SK-N-SH treated with all-trans-retinoic acid at 6 μM for 48 hours (cell line): ENCODE measurements around the gene ALDH1L2.

Experiments used
- CSRNP3 ChIP-seq: fragments of 250-450 bp; sonication (Bioruptor Pico); IDR thresholded peaks from 2 replicates; pipeline ENCODE4 v1.5.1; 2021; ENCODE audit warnings: mild to moderate bottlenecking, moderate library complexity
- PATZ1 ChIP-seq: fragments of 250-450 bp; sonication (Bioruptor Pico); IDR thresholded peaks from 2 replicates; pipeline ENCODE4 v1.8.0; 2020; ENCODE audit warnings: mild to moderate bottlenecking, moderate library complexity, borderline replicate concordance
- PPARA ChIP-seq: fragments of 250-450 bp; sonication (Bioruptor Pico); IDR thresholded peaks from 2 replicates; pipeline ENCODE4 v1.5.0; 2020; ENCODE audit warnings: mild to moderate bottlenecking, borderline replicate concordance
- ZFP30 ChIP-seq: fragments of 450-650 bp; formaldehyde crosslinking; IDR thresholded peaks from 2 replicates; pipeline ENCODE4 v1.5.0; 2022; ENCODE audit warnings: mild to moderate bottlenecking, moderate library complexity
- TF ChIP-seq, protein P1 (sequence below): fragments of 250-450 bp; sonication (Bioruptor Pico); IDR thresholded peaks from 2 replicates; pipeline ENCODE4 v1.8.0; 2021; ENCODE audit warnings: low read depth, mild to moderate bottlenecking, moderate library complexity, borderline replicate concordance

- TF ChIP-seq PATZ1 (CRISPR knock-in tag) = no peak
- no peak for TF ChIP-seq CSRNP3 (CRISPR knock-in tag)
- TF ChIP-seq, protein P1, sequence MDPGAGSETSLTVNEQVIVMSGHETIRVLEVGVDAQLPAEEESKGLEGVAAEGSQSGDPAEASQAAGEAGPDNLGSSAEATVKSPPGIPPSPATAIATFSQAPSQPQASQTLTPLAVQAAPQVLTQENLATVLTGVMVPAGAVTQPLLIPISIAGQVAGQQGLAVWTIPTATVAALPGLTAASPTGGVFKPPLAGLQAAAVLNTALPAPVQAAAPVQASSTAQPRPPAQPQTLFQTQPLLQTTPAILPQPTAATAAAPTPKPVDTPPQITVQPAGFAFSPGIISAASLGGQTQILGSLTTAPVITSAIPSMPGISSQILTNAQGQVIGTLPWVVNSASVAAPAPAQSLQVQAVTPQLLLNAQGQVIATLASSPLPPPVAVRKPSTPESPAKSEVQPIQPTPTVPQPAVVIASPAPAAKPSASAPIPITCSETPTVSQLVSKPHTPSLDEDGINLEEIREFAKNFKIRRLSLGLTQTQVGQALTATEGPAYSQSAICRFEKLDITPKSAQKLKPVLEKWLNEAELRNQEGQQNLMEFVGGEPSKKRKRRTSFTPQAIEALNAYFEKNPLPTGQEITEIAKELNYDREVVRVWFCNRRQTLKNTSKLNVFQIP (CRISPR knock-in tag) = no peak
- TF ChIP-seq PPARA = no peak
- TF ChIP-seq ZFP30 (CRISPR knock-in tag) = no peak
Measured at GRCh38 chr12:105051981-105052380, 32.3 kb downstream of the ALDH1L2 start.
